Vagina (tissue), 2 donors: ENCODE results near the gene UGT2A2.

ENCODE experiments used
- CTCF ChIP-seq, 3 experiments: fragments of 450-650 bp in 2 of 3; fragments of 200-600 bp in 1 of 3; sonication (generic) in 1 of 3; IDR thresholded peaks; one replicate each; pipeline ENCODE4 v1.5.1; 2017 to 2019; ENCODE audit warnings: antibody characterized with exemption in 3 of 3, mild to moderate bottlenecking in 2 of 3, moderate library complexity in 2 of 3
- POLR2A ChIP-seq, 2 donors: fragments of 450-650 bp; IDR thresholded peaks; one replicate each; pipeline ENCODE4 v1.6.1; 2017; ENCODE audit warnings: antibody characterized with exemption in 2 of 2, mild to moderate bottlenecking in 2 of 2, moderate library complexity in 2 of 2
- POLR2AphosphoS5 ChIP-seq, 2 donors: sonication (generic); formaldehyde crosslinking; IDR thresholded peaks; one replicate each; pipeline ENCODE4 v1.9.0; 2017; ENCODE audit warnings: antibody characterized with exemption in 2 of 2, mild to moderate bottlenecking in 2 of 2, low read depth in 1 of 2; ENCODE audit not compliant: insufficient read depth in 1 of 2

DNA sequence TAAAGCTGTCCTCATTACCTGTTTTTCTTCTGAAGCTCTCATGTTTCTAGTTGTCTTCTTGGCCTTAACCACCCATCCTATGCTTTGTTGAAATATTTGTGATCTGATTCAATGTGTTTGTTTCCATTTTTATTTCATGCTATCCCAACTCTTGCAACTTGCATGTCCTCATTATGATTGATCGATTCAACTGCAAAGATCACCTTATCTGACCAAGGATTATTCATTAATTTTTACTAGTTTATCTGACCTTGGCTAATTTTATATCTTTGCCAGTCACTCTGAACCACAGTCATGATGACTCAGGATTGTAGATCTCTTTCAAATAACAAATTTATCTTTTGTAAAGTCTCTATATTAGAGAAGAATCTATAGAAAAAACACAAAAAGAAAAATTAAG, 70.7 kb downstream of the UGT2A2 start:
- TF ChIP-seq CTCF (IDR thresholded peaks at IDR 0.05) (no peak), POLR2A (IDR thresholded peaks at IDR 0.05) (no peak), POLR2AphosphoS5 (IDR thresholded peaks at IDR 0.05; ENCODE audit: insufficient read depth in 1 of 2, low read depth in 1 of 2) (no peak)
